Heart left ventricle (tissue), 16 donors: ENCODE data around the gene FAM3A. TPM values are rescaled to one million over a fixed set of nuclear protein-coding genes. Genes with fewer than 3 reads are reported as not detected.
"Not testable (repeated sequence)": the region's sequence is repeated elsewhere in the genome, so short reads cannot be mapped to it uniquely, and the experiment has no call there.

Source experiments
- ATAC-seq, 4 donors: fragments of 200-7000 bp; cut with Tn5 transposase; one replicate each; pipeline ENCODE4 v1.9.1; 2020 to 2022; ENCODE audit warnings: moderate library complexity in 4 of 4, mild to moderate bottlenecking in 3 of 4, moderate number of reproducible peaks in 1 of 4
- DNase-seq, 5 donors: peaks; one replicate each; pipeline ENCODE4 v3.0.0-alpha.2; 2020
- H3K27ac ChIP-seq, 12 donors: fragments of 200-600 bp; sonication (generic) in 4 of 12; one replicate each; pipeline versions ENCODE4 v1.5.0 to v1.8.0; 2016 to 2022; ENCODE audit warnings: mild to moderate bottlenecking in 2 of 12
- H3K27me3 ChIP-seq, 9 donors: fragments of 200-600 bp; sonication (generic) in 2 of 9; one replicate each; pipeline versions ENCODE4 v1.5.1 to v1.8.0; 2016 to 2022; ENCODE audit warnings: mild to moderate bottlenecking in 3 of 9
- H3K36me3 ChIP-seq, 9 donors: fragments of 200-600 bp; sonication (generic) in 2 of 9; one replicate each; pipeline versions ENCODE4 v1.5.0 to v1.8.0; 2018 to 2022; ENCODE audit warnings: mild to moderate bottlenecking in 2 of 9
- H3K4me1 ChIP-seq, 12 donors: fragments of 200-600 bp; sonication (generic) in 4 of 12; one replicate each; pipeline versions ENCODE4 v1.5.0 to v1.8.0; 2016 to 2022; ENCODE audit warnings: mild to moderate bottlenecking in 3 of 12
- H3K4me3 ChIP-seq, 12 donors: fragments of 200-600 bp; sonication (generic) in 4 of 12; one replicate each; pipeline versions ENCODE4 v1.5.0 to v1.8.0; 2017 to 2022; ENCODE audit warnings: mild to moderate bottlenecking in 9 of 12, moderate library complexity in 4 of 12
- H3K9me3 ChIP-seq, 12 donors: fragments of 200-600 bp; sonication (generic) in 4 of 12; one replicate each; pipeline versions ENCODE4 v1.5.0 to v1.8.0; 2016 to 2022; ENCODE audit warnings: mild to moderate bottlenecking in 1 of 12
- POLR2A ChIP-seq, 2 donors: fragments of 450-650 bp; IDR thresholded peaks; one replicate each; pipeline ENCODE4 v1.6.1; 2017; ENCODE audit warnings: antibody characterized with exemption in 2 of 2, mild to moderate bottlenecking in 2 of 2, moderate library complexity in 2 of 2
- WGBS, 4 donors: extraction: QIAGEN DNeasy Blood & Tissue Kit in 2 of 4; methylation state at CpG; one replicate each; pipeline versions ENCODE4 v1.1.5 to v1.1.7; 2013 to 2018; 5-methylcytosine and 5-hydroxymethylcytosine counted together
- intact Hi-C, 10 donors: fragments of 100-400 bp; cut with DNase I; formaldehyde crosslinking; loops; one replicate each; pipeline versions ENCODE4 v1.11.1 to v1.14.2; 2022
- polyA plus RNA-seq, 2 donors: library from polyadenylated mRNA; stranded (reverse); fragments of 200-250 nt; gene quantifications; one replicate each; pipeline ENCODE4 v1.2.3, GENCODE V29; 2013
- total RNA-seq, 9 donors: library from RNA; depleted of rRNA in 2 of 9; stranded (reverse); fragments of >200 nt in 2 of 9; fragmentation: NEBNext Ultra II Directional in 3 of 9; extraction: Animal tissue kit (Norgen Biotek cat#: 25700) in 3 of 9; gene quantifications; one replicate each; pipeline versions ENCODE4 v1.1.0 to v1.2.4, GENCODE V29; 2016 to 2023
- TF ChIP-seq, protein P1 (sequence below), 12 donors: fragments of 200-600 bp; sonication (generic) in 4 of 12; IDR thresholded peaks; one replicate each; pipeline versions ENCODE4 v1.5.0 to v1.8.0; 2018 to 2022; ENCODE audit warnings: antibody characterized with exemption in 12 of 12, mild to moderate bottlenecking in 5 of 12
- donor health status: ischemic (EF 13 %, LVEDD 7.1; RV severe dilation, severe dysfunction).
- donor health status: healthy with polysubstance abuse.
- donor health status: DM: no; HTN: yes; CAD: no.
- donor health status: DM: no; HTN: no; CAD: no.
- donor health status: ischemic (EF 25% LVEDD 6.9; RV normal size, moderate dysfunction).
- donor health status: ischemic (EF 25% LVEDD 5.7; RV mildly dilated, moderate dysfunction).
- donor health status: healthy.
- donor health status: DM: yes; HTN: yes; CAD: no.
- donor health status: ischemic (EF 35%, LVEDD 5.7; RV mildly dilated, moderate dysfunction).
- donor health status: nonischemic (EF 11% LVEDD 7.7; RV severe dilation, severe dysfunction).
- donor health status: DM: yes; HTN: yes; CAD: no.
- donor health status: PGD.
- donor health status: ischemic (EF 29% LVEDD 5.4; RV normal size, mild dysfunction).
- donor health status: nonischemic (EF 23%, LVEDD 6.1; RV moderate dilation, normal function).

FAM3A gene
- total and polyA plus RNA-seq, 11 donors, result 36.2 to 82.6 (median 51.5) TPM

DNA sequence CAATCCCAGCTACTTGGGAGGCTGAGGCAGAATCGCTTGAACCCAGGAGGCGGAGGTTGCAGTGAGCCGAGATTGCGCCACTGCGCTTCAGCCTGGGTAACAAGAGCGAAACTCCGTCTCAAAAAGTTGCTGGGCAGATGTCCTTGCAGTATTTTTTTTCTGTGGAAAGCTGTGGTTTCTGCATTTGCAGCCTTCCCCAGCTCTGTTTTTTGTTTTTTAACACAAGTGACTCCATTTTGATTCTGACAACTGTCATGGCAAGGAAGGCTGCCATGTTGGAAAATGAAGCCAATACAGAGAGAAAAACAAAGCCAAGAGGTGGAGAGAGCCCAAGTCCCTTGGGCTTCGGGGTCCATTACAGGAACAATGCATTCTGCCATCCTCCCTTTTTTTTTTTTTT is 13.9 kb downstream of the FAM3A start:
- 79 to 90% (median 85%) methylated on average over 8 of the region's 8 CpGs for WGBS, 4 donors
- Histone ChIP-seq H3K27me3 (no peaks in the 10 kb centered on the region), H3K4me1 (no peaks in the 10 kb centered on the region), H3K9me3 (no peaks in the 10 kb centered on the region), H3K36me3 (peaks cover 0 to 16% (median 6%) of the 10 kb centered on the region in 9 donors), H3K27ac (no peak overlapping the region), H3K4me3 (no peak overlapping the region)
- TF ChIP-seq, protein P1, sequence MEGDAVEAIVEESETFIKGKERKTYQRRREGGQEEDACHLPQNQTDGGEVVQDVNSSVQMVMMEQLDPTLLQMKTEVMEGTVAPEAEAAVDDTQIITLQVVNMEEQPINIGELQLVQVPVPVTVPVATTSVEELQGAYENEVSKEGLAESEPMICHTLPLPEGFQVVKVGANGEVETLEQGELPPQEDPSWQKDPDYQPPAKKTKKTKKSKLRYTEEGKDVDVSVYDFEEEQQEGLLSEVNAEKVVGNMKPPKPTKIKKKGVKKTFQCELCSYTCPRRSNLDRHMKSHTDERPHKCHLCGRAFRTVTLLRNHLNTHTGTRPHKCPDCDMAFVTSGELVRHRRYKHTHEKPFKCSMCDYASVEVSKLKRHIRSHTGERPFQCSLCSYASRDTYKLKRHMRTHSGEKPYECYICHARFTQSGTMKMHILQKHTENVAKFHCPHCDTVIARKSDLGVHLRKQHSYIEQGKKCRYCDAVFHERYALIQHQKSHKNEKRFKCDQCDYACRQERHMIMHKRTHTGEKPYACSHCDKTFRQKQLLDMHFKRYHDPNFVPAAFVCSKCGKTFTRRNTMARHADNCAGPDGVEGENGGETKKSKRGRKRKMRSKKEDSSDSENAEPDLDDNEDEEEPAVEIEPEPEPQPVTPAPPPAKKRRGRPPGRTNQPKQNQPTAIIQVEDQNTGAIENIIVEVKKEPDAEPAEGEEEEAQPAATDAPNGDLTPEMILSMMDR (IDR thresholded peaks at IDR 0.05), result no peak
- no peak for TF ChIP-seq POLR2A (IDR thresholded peaks at IDR 0.05)
- no peak for ATAC-seq
- intact Hi-C loops, result no loop called here
- DNase-seq, result no peak

DNA sequence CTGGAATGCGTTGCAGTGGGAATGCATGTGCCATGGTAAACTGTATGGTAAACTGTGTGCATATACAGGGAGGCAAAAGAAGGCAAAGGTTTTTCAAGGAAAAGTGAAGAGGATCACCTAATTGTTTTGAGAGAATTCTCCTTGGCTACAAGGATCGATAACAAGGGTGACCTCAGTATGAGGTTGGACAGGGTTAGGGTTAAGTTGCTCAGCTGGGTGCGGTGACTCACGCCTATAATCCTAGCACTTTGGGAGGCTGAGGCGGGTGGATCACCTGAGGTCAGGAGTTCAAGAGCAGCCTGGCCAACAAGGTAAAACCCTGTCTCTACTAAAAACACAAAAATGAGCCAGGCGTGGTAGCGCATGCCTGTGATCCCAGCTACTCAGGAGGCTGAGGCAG is 14.6 kb downstream of the FAM3A start:
- H3K27ac ChIP-seq, DNase-seq, H3K4me3 ChIP-seq, ATAC-seq, H3K9me3 ChIP-seq, H3K4me1 ChIP-seq, H3K27me3 ChIP-seq, intact Hi-C loops: not testable (repeated sequence)
- WGBS, 4 donors, result 91 to 97% (median 95%) methylated on average over 7 of the region's 7 CpGs
- peaks cover 0 to 13% (median 0%) of the 10 kb centered on the region in 9 donors for H3K36me3 ChIP-seq

DNA sequence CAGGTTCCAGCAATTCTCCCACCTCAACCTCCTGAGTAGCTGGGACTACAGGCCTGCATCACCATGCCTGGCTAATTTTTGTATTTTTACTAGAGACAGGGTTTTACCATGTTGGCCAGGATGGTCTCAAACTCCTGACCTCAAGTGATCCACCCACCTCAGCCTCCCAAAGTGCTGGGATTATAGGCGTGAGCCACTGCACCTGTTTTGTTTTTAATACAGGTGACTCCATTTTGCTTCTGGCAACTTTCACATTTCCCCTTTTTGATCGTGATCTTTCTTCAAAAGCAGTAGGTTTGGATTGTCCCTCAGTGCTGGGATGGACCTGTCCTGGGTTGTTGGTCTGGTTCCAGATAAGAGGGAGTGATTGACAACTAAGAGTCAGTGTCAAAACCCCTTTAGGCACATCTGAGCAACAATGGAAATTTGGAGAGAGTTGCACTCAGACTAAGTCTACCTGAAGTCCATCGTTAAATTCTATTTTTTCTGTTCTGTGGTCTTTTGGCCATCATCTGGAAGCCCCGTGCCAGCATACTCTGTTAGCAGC is 19.4 kb downstream of the FAM3A start:
- intact Hi-C loops, H3K27ac ChIP-seq, H3K9me3 ChIP-seq, ATAC-seq, H3K4me3 ChIP-seq, DNase-seq, H3K4me1 ChIP-seq, H3K27me3 ChIP-seq, H3K36me3 ChIP-seq: not testable (repeated sequence)
- WGBS, 4 donors, result 73 to 90% (median 84%) methylated on average over 4 of the region's 4 CpGs

DNA sequence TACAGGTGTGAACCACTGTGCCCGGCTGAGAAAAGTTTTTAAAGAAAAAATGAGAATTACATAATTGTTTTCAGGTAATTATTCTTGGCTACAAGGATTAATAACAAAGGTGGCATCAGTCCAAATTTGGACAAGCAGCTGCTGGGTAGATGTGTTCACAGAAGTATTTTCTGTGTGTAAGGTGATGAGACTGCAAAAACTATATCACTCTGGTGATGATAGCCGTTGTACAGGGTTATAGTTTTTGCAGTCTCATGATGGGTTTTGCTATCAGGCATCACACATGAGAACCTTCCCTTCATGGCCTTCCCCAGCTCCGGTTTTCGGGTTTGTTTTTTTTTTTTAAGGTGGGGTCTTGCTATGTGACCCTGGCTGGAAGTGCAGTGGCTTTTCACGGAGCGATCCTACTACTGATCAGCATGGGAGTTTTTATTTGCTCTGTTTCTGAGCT is 20.5 kb downstream of the FAM3A start:
- intact Hi-C loops, result no loop called here
- TF ChIP-seq POLR2A (IDR thresholded peaks at IDR 0.05), result no peak
- TF ChIP-seq, protein P1 (IDR thresholded peaks at IDR 0.05), result no peak
- 73 to 81% (median 78%) methylated on average over 6 of the region's 6 CpGs for WGBS, 4 donors

DNA sequence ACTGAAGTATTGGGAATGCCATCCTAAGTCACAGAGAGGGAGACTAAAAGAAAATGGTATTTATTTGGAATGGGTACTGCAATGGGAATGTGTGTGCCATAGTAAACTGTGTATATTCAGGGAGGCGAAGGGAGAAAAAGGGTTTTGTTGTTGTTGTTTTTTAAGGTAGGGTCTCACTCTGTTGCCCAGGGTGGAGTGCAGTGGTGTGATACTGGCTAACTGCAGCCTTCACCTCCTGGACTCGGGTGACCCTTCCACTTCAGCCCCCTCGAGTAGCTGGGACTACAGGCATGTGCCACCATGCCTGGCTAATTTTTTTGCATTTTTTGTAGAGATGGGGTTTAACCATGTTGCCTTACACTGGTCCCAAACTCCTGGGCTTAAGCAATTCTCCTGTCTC is 21.3 kb downstream of the FAM3A start:
- 67 to 91% (median 79%) methylated on average over 3 of the region's 3 CpGs for WGBS, 4 donors
- Histone ChIP-seq H3K9me3 (no peaks in the 10 kb centered on the region), H3K4me3 (no peak overlapping the region), H3K4me1 (peaks cover 0 to 7% (median 0%) of the 10 kb centered on the region in 12 donors), H3K27me3 (no peaks in the 10 kb centered on the region), H3K36me3 (no peaks in the 10 kb centered on the region), H3K27ac (no peak overlapping the region)
- DNase-seq (no peak), ATAC-seq (no peak)
- TF ChIP-seq, protein P1 (IDR thresholded peaks at IDR 0.05), result no peak
- no peak for TF ChIP-seq POLR2A (IDR thresholded peaks at IDR 0.05)
- intact Hi-C loops, result loop anchor here in 1 of 10 donors (5.0 kb wide), 1 partner anchor 97 kb away; the partner anchor contains the start of gene RPL10

More for the DNA sequence above, 20.5 kb downstream of the FAM3A start:
- Histone ChIP-seq H3K27me3 (no peaks in the 10 kb centered on the region), H3K4me1 (peaks cover 0 to 5% (median 0%) of the 10 kb centered on the region in 12 donors), H3K27ac (no peak overlapping the region), H3K4me3 (no peak overlapping the region), H3K9me3 (no peaks in the 10 kb centered on the region), H3K36me3 (no peaks in the 10 kb centered on the region)
- DNase-seq (no peak), ATAC-seq (no peak)
